Left lung (tissue), 10 donors: ENCODE data around the gene PNPLA8. TPM values are rescaled to one million over a fixed set of nuclear protein-coding genes. Genes with fewer than 3 reads are reported as not detected.
A peak's percentile ranks its signal among the peaks of the same experiment; 100 is the strongest.

Source experiments
- ATAC-seq: fragments of 200-7000 bp; cut with Tn5 transposase; one replicate; pipeline ENCODE4 v1.9.1; 2020; ENCODE audit warnings: moderate library complexity
- DNase-seq, 4 donors: peaks; one replicate each; pipeline ENCODE4 v3.0.0-alpha.2; 2013 to 2020
- H3K27ac ChIP-seq, 2 donors: fragments of 200-600 bp; sonication (generic) in 1 of 2; one replicate each; pipeline versions ENCODE4 v1.5.0 to v1.8.0; 2020 to 2021
- H3K27me3 ChIP-seq, 2 donors: fragments of 200-600 bp; sonication (generic) in 1 of 2; one replicate each; pipeline versions ENCODE4 v1.5.0 to v1.8.0; 2020 to 2021
- H3K36me3 ChIP-seq, 2 donors: fragments of 200-600 bp; sonication (generic) in 1 of 2; one replicate each; pipeline versions ENCODE4 v1.5.0 to v1.8.0; 2020 to 2021
- H3K4me1 ChIP-seq, 2 donors: fragments of 200-600 bp; one replicate each; pipeline ENCODE4 v1.8.0; 2021
- H3K4me3 ChIP-seq, 2 donors: fragments of 200-600 bp; sonication (generic) in 1 of 2; one replicate each; pipeline versions ENCODE4 v1.5.0 to v1.8.0; 2020 to 2021; ENCODE audit warnings: mild to moderate bottlenecking in 1 of 2
- H3K9me3 ChIP-seq, 2 donors: fragments of 200-600 bp; sonication (generic) in 1 of 2; one replicate each; pipeline versions ENCODE4 v1.5.0 to v1.8.0; 2020 to 2021
- intact Hi-C, 2 donors: fragments of 100-400 bp; cut with DNase I; formaldehyde crosslinking; loops; one replicate each; pipeline versions ENCODE4 v1.11.2 to v1.14.2; 2022
- polyA plus RNA-seq, 6 donors: library from polyadenylated mRNA; unstranded; fragments of 120-200 nt; gene quantifications; one replicate each; pipeline ENCODE4 v1.2.1, GENCODE V29; 2013; ENCODE audit not compliant: insufficient read length in 6 of 6
- total RNA-seq, 2 donors: library from RNA; stranded (reverse); fragmentation: NEBNext Ultra II Directional; extraction: Animal tissue kit (Norgen Biotek cat#: 25700); gene quantifications; one replicate each; pipeline ENCODE4 v1.2.1, GENCODE V29; 2021
- TF ChIP-seq, protein P1 (sequence below), 2 donors: fragments of 200-600 bp; sonication (generic) in 1 of 2; IDR thresholded peaks; one replicate each; pipeline versions ENCODE4 v1.5.0 to v1.8.0; 2021; ENCODE audit warnings: antibody characterized with exemption in 2 of 2
- donor health status: DM: no; HTN: yes; CAD: no.
- donor health status: DM: no; HTN: no; CAD: no.

The PNPLA8 gene
- total and polyA plus RNA-seq, 8 donors, result 28.7 to 38.0 (median 32.8) TPM

- intact Hi-C loops, result no loop called here
- Histone ChIP-seq H3K4me3 (peak overlapping the region; percentile 41 to 43), H3K27me3 (peaks cover 43 to 89% of the 10 kb centered on the region in 2 donors)
Observed at GRCh38 chr7:108454317-108454673, 71.6 kb downstream of the PNPLA8 start.

DNA sequence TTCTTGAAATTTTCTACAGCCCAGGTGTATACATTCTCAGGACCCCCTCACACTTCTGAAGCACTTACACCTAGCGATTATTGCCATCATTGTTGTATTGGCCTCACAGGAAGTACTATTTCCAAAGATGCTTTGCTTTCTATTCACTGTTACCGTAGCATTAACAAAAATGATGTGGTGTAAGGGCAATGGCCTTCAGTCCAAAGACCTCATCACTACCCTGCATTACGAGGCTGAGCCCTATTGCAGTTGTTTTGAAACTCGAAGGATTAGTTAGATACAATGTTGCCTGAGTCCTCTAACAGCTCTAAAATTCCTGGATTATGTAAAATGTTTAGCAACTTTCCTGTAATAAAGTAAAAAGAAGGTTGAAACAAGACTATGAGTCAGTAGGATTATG lies 72.6 kb downstream of the PNPLA8 start:
- H3K9me3 ChIP-seq, result no peaks in the 10 kb centered on the region
- H3K36me3 ChIP-seq, result no peaks in the 10 kb centered on the region
- intact Hi-C loops, result no loop called here
- no peak overlapping the region for H3K4me3 ChIP-seq
- ATAC-seq (no peak), DNase-seq (no peak)
- H3K27ac ChIP-seq, result no peak overlapping the region
- peaks cover 38 to 79% of the 10 kb centered on the region in 2 donors for H3K27me3 ChIP-seq
- peaks cover 11 to 26% of the 10 kb centered on the region in 2 donors for H3K4me1 ChIP-seq
- TF ChIP-seq, protein P1, sequence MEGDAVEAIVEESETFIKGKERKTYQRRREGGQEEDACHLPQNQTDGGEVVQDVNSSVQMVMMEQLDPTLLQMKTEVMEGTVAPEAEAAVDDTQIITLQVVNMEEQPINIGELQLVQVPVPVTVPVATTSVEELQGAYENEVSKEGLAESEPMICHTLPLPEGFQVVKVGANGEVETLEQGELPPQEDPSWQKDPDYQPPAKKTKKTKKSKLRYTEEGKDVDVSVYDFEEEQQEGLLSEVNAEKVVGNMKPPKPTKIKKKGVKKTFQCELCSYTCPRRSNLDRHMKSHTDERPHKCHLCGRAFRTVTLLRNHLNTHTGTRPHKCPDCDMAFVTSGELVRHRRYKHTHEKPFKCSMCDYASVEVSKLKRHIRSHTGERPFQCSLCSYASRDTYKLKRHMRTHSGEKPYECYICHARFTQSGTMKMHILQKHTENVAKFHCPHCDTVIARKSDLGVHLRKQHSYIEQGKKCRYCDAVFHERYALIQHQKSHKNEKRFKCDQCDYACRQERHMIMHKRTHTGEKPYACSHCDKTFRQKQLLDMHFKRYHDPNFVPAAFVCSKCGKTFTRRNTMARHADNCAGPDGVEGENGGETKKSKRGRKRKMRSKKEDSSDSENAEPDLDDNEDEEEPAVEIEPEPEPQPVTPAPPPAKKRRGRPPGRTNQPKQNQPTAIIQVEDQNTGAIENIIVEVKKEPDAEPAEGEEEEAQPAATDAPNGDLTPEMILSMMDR (IDR thresholded peaks at IDR 0.05), result no peak

More at GRCh38 chr7:108454317-108454673, 71.6 kb downstream of the PNPLA8 start:
- ATAC-seq, result no peak
- H3K27ac ChIP-seq, result no peak overlapping the region
- H3K9me3 ChIP-seq, result no peaks in the 10 kb centered on the region
- TF ChIP-seq, protein P1 (IDR thresholded peaks at IDR 0.05), result no peak
- H3K4me1 ChIP-seq, result peaks cover 11 to 26% of the 10 kb centered on the region in 2 donors
- no peaks in the 10 kb centered on the region for H3K36me3 ChIP-seq
- DNase-seq, result no peak

DNA sequence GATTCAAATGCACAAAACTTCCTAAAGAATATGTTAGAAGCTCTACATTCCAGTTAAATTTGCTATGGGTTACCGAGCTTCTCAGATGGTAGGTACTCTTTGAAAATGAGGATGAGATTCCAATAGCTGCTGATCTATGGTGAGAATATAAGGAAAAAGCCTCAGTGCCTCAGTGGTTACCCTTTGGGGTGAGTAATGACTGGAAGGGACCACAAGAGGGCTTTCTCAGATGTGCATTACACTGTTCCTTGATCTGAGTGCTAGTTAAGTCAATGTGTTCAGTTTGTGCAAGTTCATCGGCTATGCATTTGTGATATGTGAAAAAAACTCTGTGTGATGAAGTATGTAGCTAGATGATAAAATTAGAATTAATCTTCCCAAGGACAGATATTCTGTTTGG lies 73.2 kb downstream of the PNPLA8 start:
- intact Hi-C loops, result no loop called here
- TF ChIP-seq, protein P1 (IDR thresholded peaks at IDR 0.05), result peak; percentile 38 to 46
- ATAC-seq (peak; percentile 27), DNase-seq (no peak)
- H3K4me3 ChIP-seq, result no peak overlapping the region
- H3K9me3 ChIP-seq, result no peaks in the 10 kb centered on the region
- no peak overlapping the region for H3K27ac ChIP-seq
- peaks cover 32 to 73% of the 10 kb centered on the region in 2 donors for H3K27me3 ChIP-seq
- peaks cover 11 to 26% of the 10 kb centered on the region in 2 donors for H3K4me1 ChIP-seq
- H3K36me3 ChIP-seq, result no peaks in the 10 kb centered on the region

- Histone ChIP-seq H3K9me3 (no peaks in the 10 kb centered on the region), H3K27me3 (peaks cover 21 to 59% of the 10 kb centered on the region in 2 donors), H3K4me1 (peaks cover 11 to 21% of the 10 kb centered on the region in 2 donors), H3K27ac (no peak overlapping the region), H3K36me3 (no peaks in the 10 kb centered on the region), H3K4me3 (no peak overlapping the region)
- TF ChIP-seq, protein P1 (IDR thresholded peaks at IDR 0.05), result no peak
- ATAC-seq (no peak), DNase-seq (no peak)
- intact Hi-C loops, result no loop called here
Observed at GRCh38 chr7:108451296-108451848, 74.6 kb downstream of the PNPLA8 start.

- no peaks in the 10 kb centered on the region for H3K9me3 ChIP-seq
- H3K4me1 ChIP-seq, result peaks cover 7 to 9% of the 10 kb centered on the region in 2 donors
- H3K27ac ChIP-seq, result no peak overlapping the region
- ATAC-seq (no peak), DNase-seq (no peak)
- no peak overlapping the region for H3K4me3 ChIP-seq
- H3K36me3 ChIP-seq, result no peaks in the 10 kb centered on the region
- intact Hi-C loops, result no loop called here
- TF ChIP-seq, protein P1 (IDR thresholded peaks at IDR 0.05), result no peak
- peaks cover 8 to 47% of the 10 kb centered on the region in 2 donors for H3K27me3 ChIP-seq
Observed at GRCh38 chr7:108450160-108450559, 75.8 kb downstream of the PNPLA8 start.
